Nephron (organoid): ENCODE data around the gene MS4A18.

Source experiments
- H3K27ac Mint-ChIP-seq, 3 experiments: 2 replicates each; pipeline ENCODE4 v1.8.0; 2020; ENCODE audit warnings: mixed read lengths in 3 of 3, mild to moderate bottlenecking in 2 of 3, moderate library complexity in 1 of 3
- H3K27me3 Mint-ChIP-seq: 2 replicates; pipeline ENCODE4 v1.8.0; 2021; ENCODE audit warnings: low read depth, mild to moderate bottlenecking, moderate library complexity, mixed read lengths
- H3K36me3 Mint-ChIP-seq: 2 replicates; pipeline ENCODE4 v1.8.0; 2020; ENCODE audit warnings: low read depth, mixed read lengths
- H3K4me1 Mint-ChIP-seq: 2 replicates; pipeline ENCODE4 v1.8.0; 2020; ENCODE audit warnings: mixed read lengths
- H3K4me3 Mint-ChIP-seq, 3 experiments: 2 replicates each; pipeline ENCODE4 v1.8.0; 2020; ENCODE audit warnings: mild to moderate bottlenecking in 3 of 3, mixed read lengths in 3 of 3, moderate library complexity in 2 of 3
- H3K9me3 Mint-ChIP-seq: 2 replicates; pipeline ENCODE4 v1.8.0; 2020; ENCODE audit warnings: mixed read lengths
- CTCF ChIP-seq, 3 experiments: fragments of 200-600 bp; sonication (generic); IDR thresholded peaks; one replicate each; pipeline ENCODE4 v1.5.0; 2021; ENCODE audit warnings: antibody characterized with exemption in 3 of 3; ENCODE audit not compliant: unreplicated experiment in 3 of 3

MS4A18 gene

GRCh38 chr11:60788401-60789125, 64.0 kb downstream of the MS4A18 start:
- Mint-ChIP-seq H3K4me3 (no peak overlapping the region), H3K27me3 (peaks cover 21% of the 10 kb centered on the region), H3K27ac (peak overlapping the region in 1 of 3 experiments; percentile 46), H3K9me3 (peaks cover 16% of the 10 kb centered on the region), H3K4me1 (peaks cover 39% of the 10 kb centered on the region), H3K36me3 (no peaks in the 10 kb centered on the region)
- no peak for TF ChIP-seq CTCF (IDR thresholded peaks at IDR 0.05; ENCODE audit: unreplicated experiment in 3 of 3)

- Mint-ChIP-seq H3K27me3 (peaks cover 22% of the 10 kb centered on the region), H3K27ac (no peak overlapping the region), H3K9me3 (peaks cover 16% of the 10 kb centered on the region), H3K4me1 (peaks cover 26% of the 10 kb centered on the region), H3K4me3 (no peak overlapping the region), H3K36me3 (no peaks in the 10 kb centered on the region)
- TF ChIP-seq CTCF (IDR thresholded peaks at IDR 0.05; ENCODE audit: unreplicated experiment in 3 of 3) = no peak
Observed at GRCh38 chr11:60790726-60791125, 66.2 kb downstream of the MS4A18 start.

DNA sequence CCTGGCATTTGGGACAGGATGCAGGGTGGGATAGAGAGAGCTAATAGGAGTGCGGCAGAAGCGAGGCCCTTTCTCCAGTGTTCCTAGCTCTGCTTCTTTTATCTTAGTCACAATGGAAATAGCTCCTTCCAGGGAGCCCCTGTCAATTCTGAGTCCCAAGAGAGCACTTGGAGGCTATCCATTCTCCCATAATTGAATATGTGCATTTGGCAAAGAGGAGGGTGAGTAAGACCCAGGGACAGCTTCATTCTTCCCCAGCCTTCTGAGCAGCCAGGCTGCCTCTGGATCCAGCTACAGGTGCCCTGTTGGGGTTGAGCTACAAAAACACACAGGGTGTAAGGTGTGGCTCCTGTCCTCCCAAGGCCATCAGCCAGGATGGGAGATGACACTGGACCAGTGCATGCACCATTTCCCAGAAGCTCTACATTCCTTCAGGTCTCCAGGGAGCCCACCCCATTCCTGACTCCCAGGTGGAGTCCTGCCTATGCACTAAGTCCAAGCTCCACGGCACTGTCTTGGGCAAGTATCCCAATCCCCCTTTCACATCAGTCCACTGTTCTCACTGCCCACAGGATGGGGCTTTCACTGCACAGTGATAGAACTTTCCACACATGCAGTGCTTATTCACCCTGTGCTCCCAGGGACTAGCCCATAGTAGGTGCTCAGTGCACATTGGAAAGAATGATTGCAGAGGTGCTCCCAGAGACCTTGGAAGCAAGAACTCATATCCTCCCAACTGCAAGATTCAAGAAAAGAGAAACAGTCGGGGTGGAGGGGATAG, 66.8 kb downstream of the MS4A18 start:
- Mint-ChIP-seq H3K27me3 (peaks cover 22% of the 10 kb centered on the region), H3K9me3 (peaks cover 16% of the 10 kb centered on the region), H3K4me1 (peaks cover 19% of the 10 kb centered on the region), H3K36me3 (no peaks in the 10 kb centered on the region), H3K27ac (no peak overlapping the region), H3K4me3 (no peak overlapping the region)
- TF ChIP-seq CTCF (IDR thresholded peaks at IDR 0.05; ENCODE audit: unreplicated experiment in 3 of 3) = no peak

- peaks cover 8% of the 10 kb centered on the region for H3K4me1 Mint-ChIP-seq
- H3K9me3 Mint-ChIP-seq = peaks cover 12% of the 10 kb centered on the region
- no peak overlapping the region for H3K27ac Mint-ChIP-seq
- H3K27me3 Mint-ChIP-seq = peaks cover 22% of the 10 kb centered on the region
- TF ChIP-seq CTCF (IDR thresholded peaks at IDR 0.05; ENCODE audit: unreplicated experiment in 3 of 3) = no peak
- H3K36me3 Mint-ChIP-seq = no peaks in the 10 kb centered on the region
- no peak overlapping the region for H3K4me3 Mint-ChIP-seq
Observed at GRCh38 chr11:60792521-60792920, 68.0 kb downstream of the MS4A18 start.
